HFFc6 (cell line): ENCODE data around the gene RNPEP. TPM values are rescaled to one million over a fixed set of nuclear protein-coding genes. Genes with fewer than 3 reads are reported as not detected.

Source experiments
- DNase-seq: peaks from one replicate; pipeline ENCODE4 v3.0.0-alpha.2; 2018
- H3K27ac Mint-ChIP-seq: 2 replicates; pipeline ENCODE4 v1.8.0; 2020; ENCODE audit warnings: mild to moderate bottlenecking, mixed read lengths
- H3K27me3 Mint-ChIP-seq: 2 replicates; pipeline ENCODE4 v1.8.0; 2021; ENCODE audit warnings: mild to moderate bottlenecking, moderate library complexity, mixed read lengths; ENCODE audit not compliant: insufficient read depth
- H3K36me3 Mint-ChIP-seq: 2 replicates; pipeline ENCODE4 v1.8.0; 2021; ENCODE audit warnings: low read depth, mixed read lengths
- H3K4me1 Mint-ChIP-seq: 2 replicates; pipeline ENCODE4 v1.8.0; 2020; ENCODE audit warnings: low read depth, mixed read lengths
- H3K4me3 Mint-ChIP-seq: 2 replicates; pipeline ENCODE4 v1.8.0; 2020; ENCODE audit warnings: mild to moderate bottlenecking, moderate library complexity, mixed read lengths
- H3K9me3 Mint-ChIP-seq: 2 replicates; pipeline ENCODE4 v1.8.0; 2020; ENCODE audit warnings: mild to moderate bottlenecking, mixed read lengths
- CTCF ChIP-seq: fragments of 200-600 bp; sonication (generic); IDR thresholded peaks from 2 replicates; pipeline ENCODE4 v1.5.0; 2021; ENCODE audit warnings: antibody characterized with exemption, mild to moderate bottlenecking
- total RNA-seq, 6 experiments: library from RNA; stranded (reverse); fragmentation: NEBNext Ultra II Directional; extraction: Animal tissue kit (Norgen Biotek cat#: 25700); gene quantifications; 2 replicates in 1 of 6; 3 replicates in 5 of 6; pipeline ENCODE4 v1.2.3, GENCODE V29; 2021

The RNPEP gene
- total RNA-seq, 6 experiments from 2014 or later, result 66.6 to 82.5 (median 76.4) TPM

GRCh38 chr1:201984446-201984845 is 2.0 kb downstream of the RNPEP start:
- peak overlapping the region; percentile 7; the same call in 1 of the 2 replicates for H3K27ac Mint-ChIP-seq

GRCh38 chr1:201985355-201985754 is 2.9 kb downstream of the RNPEP start:
- DNase-seq, result no peak
- Mint-ChIP-seq H3K9me3 (no peaks in the 10 kb centered on the region), H3K4me1 (peaks cover 31% of the 10 kb centered on the region), H3K36me3 (peaks cover 10% of the 10 kb centered on the region), H3K4me3 (no peak overlapping the region), H3K27me3 (peaks cover 1% of the 10 kb centered on the region; the same call in 1 of the 2 replicates), H3K27ac (no peak overlapping the region)
- no peak for TF ChIP-seq CTCF

More at GRCh38 chr1:201984446-201984845, 2.0 kb downstream of the RNPEP start:
- Mint-ChIP-seq H3K36me3 (peaks cover 5% of the 10 kb centered on the region; the same call in 1 of the 2 replicates), H3K27me3 (peaks cover 1% of the 10 kb centered on the region; the same call in 1 of the 2 replicates), H3K4me1 (peaks cover 25% of the 10 kb centered on the region), H3K9me3 (no peaks in the 10 kb centered on the region), H3K4me3 (peak overlapping the region; percentile 95)
- no peak for DNase-seq
- no peak for TF ChIP-seq CTCF

GRCh38 chr1:201988601-201989000 is 6.2 kb downstream of the RNPEP start:
- TF ChIP-seq CTCF, result no peak
- DNase-seq, result no peak
- peak overlapping the region; percentile 21; the same call in 1 of the 2 replicates for H3K27ac Mint-ChIP-seq
- no peak overlapping the region for H3K4me3 Mint-ChIP-seq
- peaks cover 23% of the 10 kb centered on the region for H3K4me1 Mint-ChIP-seq
- no peaks in the 10 kb centered on the region for H3K9me3 Mint-ChIP-seq
- peaks cover 15% of the 10 kb centered on the region for H3K36me3 Mint-ChIP-seq
- no peaks in the 10 kb centered on the region; the same call in 1 of the 2 replicates for H3K27me3 Mint-ChIP-seq

GRCh38 chr1:201989354-201990128 is 7.1 kb downstream of the RNPEP start:
- H3K36me3 Mint-ChIP-seq, result peaks cover 11% of the 10 kb centered on the region
- DNase-seq, result no peak
- no peak overlapping the region for H3K27ac Mint-ChIP-seq
- TF ChIP-seq CTCF, result no peak
- peaks cover 15% of the 10 kb centered on the region for H3K4me1 Mint-ChIP-seq
- H3K27me3 Mint-ChIP-seq, result no peaks in the 10 kb centered on the region; the same call in 1 of the 2 replicates
- H3K9me3 Mint-ChIP-seq, result no peaks in the 10 kb centered on the region
- no peak overlapping the region for H3K4me3 Mint-ChIP-seq

GRCh38 chr1:201990427-201990826 is 8.0 kb downstream of the RNPEP start:
- H3K9me3 Mint-ChIP-seq, result no peaks in the 10 kb centered on the region
- H3K4me3 Mint-ChIP-seq, result no peak overlapping the region
- no peak for DNase-seq
- TF ChIP-seq CTCF, result no peak
- H3K27ac Mint-ChIP-seq, result no peak overlapping the region
- peaks cover 10% of the 10 kb centered on the region for H3K36me3 Mint-ChIP-seq
- peaks cover 13% of the 10 kb centered on the region for H3K4me1 Mint-ChIP-seq
- no peaks in the 10 kb centered on the region; the same call in 1 of the 2 replicates for H3K27me3 Mint-ChIP-seq
